BLaER1 treated with 17β-estradiol and CSF1 and Interleukin-3, amounts not matched to agents 10 nM and 100 nM (cell line): ENCODE results near the gene NT5DC3.

Source experiments
- H3K27ac ChIP-seq, 11 experiments: shearing (Covaris generic); formaldehyde crosslinking; 2 replicates each; pipeline ENCODE4 v1.8.1; 2022
- H3K27me3 ChIP-seq, 11 experiments: shearing (Covaris generic); formaldehyde crosslinking; 2 replicates each; pipeline ENCODE4 v1.8.1; 2022
- H3K36me3 ChIP-seq, 11 experiments: shearing (Covaris generic); formaldehyde crosslinking; 2 replicates each; pipeline ENCODE4 v1.8.1; 2022
- H3K4me1 ChIP-seq, 10 experiments: shearing (Covaris generic); formaldehyde crosslinking; 2 replicates each; pipeline ENCODE4 v1.8.1; 2022
- H3K4me2 ChIP-seq, 11 experiments: shearing (Covaris generic); formaldehyde crosslinking; 2 replicates each; pipeline ENCODE4 v1.8.1; 2022
- H3K4me3 ChIP-seq, 10 experiments: shearing (Covaris generic); formaldehyde crosslinking; 2 replicates each; pipeline ENCODE4 v1.8.1; 2022
- H3K9ac ChIP-seq, 11 experiments: shearing (Covaris generic); formaldehyde crosslinking; 2 replicates each; pipeline ENCODE4 v1.8.1; 2022
- H3K9me3 ChIP-seq, 11 experiments: shearing (Covaris generic); formaldehyde crosslinking; replicated peaks in 1 of 11; 2 replicates each; pipeline ENCODE4 v1.8.1; 2022
- H4K20me1 ChIP-seq, 11 experiments: shearing (Covaris generic); formaldehyde crosslinking; 2 replicates each; pipeline ENCODE4 v1.8.1; 2022
- Cebpa-rat ChIP-seq, 11 experiments: shearing (Covaris generic); IDR thresholded peaks; 2 replicates each; pipeline ENCODE4 v1.8.1; 2022

NT5DC3 gene

DNA sequence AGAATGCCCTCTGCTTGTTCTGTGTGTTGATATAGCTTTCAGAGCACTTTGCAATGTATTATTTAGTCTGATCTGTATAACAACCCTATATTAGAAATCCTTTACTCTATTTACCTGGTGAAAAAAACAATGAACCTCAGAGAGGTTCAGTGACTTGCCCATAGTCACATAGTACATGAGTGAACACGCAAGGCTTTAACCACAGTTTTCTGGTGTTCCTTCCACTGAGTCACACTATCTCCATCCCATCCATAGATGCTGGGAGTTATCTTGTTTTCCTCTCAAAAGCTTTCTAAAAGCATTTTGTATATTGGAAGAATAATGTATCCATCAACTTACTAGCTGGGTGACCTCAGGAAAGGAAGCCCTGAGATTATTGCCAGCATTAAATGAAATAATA, 104.5 kb downstream of the NT5DC3 start:
- Histone ChIP-seq H3K4me3 (no peak overlapping the region), H3K27ac (no peak overlapping the region), H3K9ac (no peak overlapping the region), H3K27me3 (no peaks in the 10 kb centered on the region), H3K36me3 (no peaks in the 10 kb centered on the region), H3K4me2 (no peak overlapping the region), H3K4me1 (no peaks in the 10 kb centered on the region), H3K9me3 (peaks cover 2 to 12% (median 6%) of the 10 kb centered on the region in 11 experiments; a peak in 18 of 22 replicates), H4K20me1 (no peaks in the 10 kb centered on the region)
- TF ChIP-seq Cebpa-rat (IDR thresholded peaks at IDR 0.05) = no peak

DNA sequence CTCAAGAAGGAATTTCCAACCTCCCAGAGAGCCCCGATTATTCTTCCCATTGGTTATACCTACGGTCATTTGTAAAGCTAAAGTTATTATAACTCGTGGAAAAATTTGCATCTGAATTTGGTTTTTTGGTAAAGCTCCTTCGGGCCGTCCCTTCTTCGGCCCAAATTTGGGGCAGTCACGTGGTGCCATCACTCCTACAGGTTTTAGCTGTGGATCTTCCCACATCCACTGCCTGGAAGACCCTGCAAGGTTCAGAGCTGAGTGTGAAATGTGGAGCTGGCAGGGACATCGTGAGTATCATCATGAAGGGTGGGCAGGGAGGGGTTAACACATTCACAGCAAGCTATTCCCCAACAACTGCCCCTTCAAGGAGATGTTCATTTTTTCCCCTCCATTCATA, 105.7 kb downstream of the NT5DC3 start:
- no peaks in the 10 kb centered on the region for H3K4me1 ChIP-seq
- H3K36me3 ChIP-seq = no peaks in the 10 kb centered on the region
- TF ChIP-seq Cebpa-rat (IDR thresholded peaks at IDR 0.05) = no peak
- no peaks in the 10 kb centered on the region for H3K27me3 ChIP-seq
- H3K9ac ChIP-seq = no peak overlapping the region
- H3K4me2 ChIP-seq = no peak overlapping the region
- H3K27ac ChIP-seq = no peak overlapping the region
- H4K20me1 ChIP-seq = no peaks in the 10 kb centered on the region
- H3K4me3 ChIP-seq = no peak overlapping the region
- peaks cover 9 to 22% (median 16%) of the 10 kb centered on the region in 11 experiments for H3K9me3 ChIP-seq

GRCh38 chr12:103734863-103735262, 106.2 kb downstream of the NT5DC3 start:
- H3K4me3 ChIP-seq = no peak overlapping the region
- no peak overlapping the region for H3K27ac ChIP-seq
- H3K9ac ChIP-seq = no peak overlapping the region
- H3K9me3 ChIP-seq = peaks cover 9 to 22% (median 16%) of the 10 kb centered on the region in 11 experiments
- no peaks in the 10 kb centered on the region for H3K4me1 ChIP-seq
- no peaks in the 10 kb centered on the region for H3K27me3 ChIP-seq
- no peaks in the 10 kb centered on the region for H4K20me1 ChIP-seq
- no peaks in the 10 kb centered on the region for H3K36me3 ChIP-seq
- TF ChIP-seq Cebpa-rat (IDR thresholded peaks at IDR 0.05) = no peak
- H3K4me2 ChIP-seq = no peak overlapping the region

DNA sequence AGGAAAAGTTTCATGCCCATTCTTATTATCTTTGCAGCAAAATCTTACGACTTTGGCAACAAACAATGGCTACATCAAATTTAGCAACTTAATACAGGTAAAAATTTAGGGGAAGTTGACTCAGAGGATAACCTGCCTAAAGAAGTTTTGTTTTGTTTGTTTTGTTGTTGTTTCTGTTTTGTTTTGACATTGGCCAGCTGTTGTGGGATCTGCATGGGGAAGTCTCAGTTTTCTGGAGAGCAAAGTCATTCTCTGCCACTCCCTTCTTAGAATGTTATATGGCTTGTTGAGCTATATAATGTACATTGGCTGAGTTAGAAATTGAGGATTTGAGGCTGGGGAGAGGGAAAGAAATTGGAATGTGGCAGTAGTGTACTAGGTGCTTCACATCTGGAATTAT, 109.5 kb downstream of the NT5DC3 start:
- Histone ChIP-seq H4K20me1 (no peaks in the 10 kb centered on the region), H3K36me3 (no peaks in the 10 kb centered on the region), H3K9me3 (peaks cover 9 to 22% (median 16%) of the 10 kb centered on the region in 11 experiments), H3K4me1 (no peaks in the 10 kb centered on the region), H3K4me2 (no peak overlapping the region), H3K4me3 (no peak overlapping the region), H3K27me3 (no peaks in the 10 kb centered on the region), H3K9ac (no peak overlapping the region), H3K27ac (no peak overlapping the region)
- no peak for TF ChIP-seq Cebpa-rat (IDR thresholded peaks at IDR 0.05)

DNA sequence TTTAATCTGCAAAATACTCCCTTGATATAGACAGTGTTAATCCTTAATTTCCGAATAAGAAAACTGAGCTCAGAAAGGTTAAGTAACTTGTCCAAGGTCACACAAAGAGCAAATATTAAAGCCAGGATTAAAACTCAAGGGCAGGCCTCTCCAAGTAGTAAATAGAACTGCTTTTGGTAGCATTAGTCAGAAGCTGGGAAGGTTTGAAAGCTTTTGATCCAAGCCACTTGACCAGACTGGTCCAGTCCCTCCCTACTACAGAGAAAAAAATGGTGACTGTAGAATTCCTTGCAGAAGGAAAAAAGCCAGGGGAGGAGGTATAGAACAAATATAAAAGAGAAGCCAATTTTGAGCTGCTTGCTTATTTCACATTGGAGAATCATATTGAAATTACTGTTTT, 111.5 kb downstream of the NT5DC3 start:
- H3K27me3 ChIP-seq = no peaks in the 10 kb centered on the region
- no peak overlapping the region for H3K9ac ChIP-seq
- H3K4me1 ChIP-seq = no peaks in the 10 kb centered on the region
- H4K20me1 ChIP-seq = no peaks in the 10 kb centered on the region
- no peak for TF ChIP-seq Cebpa-rat (IDR thresholded peaks at IDR 0.05)
- H3K4me3 ChIP-seq = no peak overlapping the region
- no peak overlapping the region for H3K27ac ChIP-seq
- no peak overlapping the region for H3K4me2 ChIP-seq
- peaks cover 9 to 22% (median 16%) of the 10 kb centered on the region in 11 experiments for H3K9me3 ChIP-seq
- H3K36me3 ChIP-seq = no peaks in the 10 kb centered on the region

DNA sequence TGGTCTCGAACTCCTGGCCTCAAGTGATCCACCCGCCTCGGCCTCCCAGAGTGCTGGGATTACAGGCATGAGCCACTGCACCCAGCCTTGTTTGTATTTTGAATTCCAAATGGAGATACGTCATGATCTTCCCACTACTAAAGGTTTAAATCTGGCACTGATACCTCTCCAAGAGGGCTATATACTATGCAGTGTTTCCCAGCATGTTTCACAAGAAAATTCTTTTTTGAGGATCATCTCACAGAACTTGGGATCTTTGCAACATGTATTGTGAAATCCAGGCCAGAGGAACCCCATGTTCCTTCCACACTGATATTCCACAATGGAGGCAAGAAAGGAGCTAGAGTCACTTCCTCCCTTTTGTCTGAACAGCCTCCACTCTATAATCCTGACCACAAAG, 112.7 kb downstream of the NT5DC3 start:
- no peak overlapping the region for H3K4me3 ChIP-seq
- H3K27me3 ChIP-seq = no peaks in the 10 kb centered on the region
- no peaks in the 10 kb centered on the region for H3K36me3 ChIP-seq
- no peaks in the 10 kb centered on the region for H3K4me1 ChIP-seq
- no peak for TF ChIP-seq Cebpa-rat (IDR thresholded peaks at IDR 0.05)
- no peak overlapping the region for H3K9ac ChIP-seq
- no peak overlapping the region for H3K27ac ChIP-seq
- no peaks in the 10 kb centered on the region for H4K20me1 ChIP-seq
- peaks cover 9 to 22% (median 16%) of the 10 kb centered on the region in 11 experiments for H3K9me3 ChIP-seq
- H3K4me2 ChIP-seq = no peak overlapping the region

DNA sequence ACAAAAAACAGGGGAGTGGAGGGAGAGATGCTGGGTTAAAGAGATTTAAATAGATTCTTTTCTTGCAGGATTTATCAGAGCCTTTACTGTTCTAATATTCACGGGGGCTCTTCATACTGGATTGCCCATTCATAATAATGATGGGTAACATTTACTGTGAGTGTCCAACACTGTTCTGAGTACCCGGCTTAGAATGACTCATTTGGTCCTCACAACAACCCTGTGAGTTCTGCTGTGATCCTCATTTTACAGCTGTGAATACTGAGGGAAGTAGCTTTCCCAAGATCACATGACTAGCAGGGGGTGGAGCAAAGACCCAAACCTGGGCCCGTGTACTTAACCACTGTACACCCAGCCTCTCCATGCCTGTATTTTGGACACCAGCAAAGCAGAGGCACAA, 113.4 kb downstream of the NT5DC3 start:
- Histone ChIP-seq H4K20me1 (no peaks in the 10 kb centered on the region), H3K27ac (no peak overlapping the region), H3K4me3 (no peak overlapping the region), H3K4me2 (no peak overlapping the region), H3K9me3 (peaks cover 9 to 21% (median 16%) of the 10 kb centered on the region in 11 experiments), H3K36me3 (no peaks in the 10 kb centered on the region), H3K9ac (no peak overlapping the region), H3K27me3 (no peaks in the 10 kb centered on the region), H3K4me1 (no peaks in the 10 kb centered on the region)
- TF ChIP-seq Cebpa-rat (IDR thresholded peaks at IDR 0.05) = no peak

- no peaks in the 10 kb centered on the region for H3K36me3 ChIP-seq
- no peaks in the 10 kb centered on the region; a peak in 1 of 22 replicates for H3K9me3 ChIP-seq
- H3K4me3 ChIP-seq = no peak overlapping the region
- H3K27me3 ChIP-seq = no peaks in the 10 kb centered on the region
- no peak overlapping the region for H3K9ac ChIP-seq
- no peak overlapping the region for H3K27ac ChIP-seq
- TF ChIP-seq Cebpa-rat (IDR thresholded peaks at IDR 0.05) = no peak
- no peaks in the 10 kb centered on the region for H4K20me1 ChIP-seq
- H3K4me1 ChIP-seq = no peaks in the 10 kb centered on the region
- H3K4me2 ChIP-seq = no peak overlapping the region
Observed at GRCh38 chr12:103725398-103725797, 115.6 kb downstream of the NT5DC3 start.
